GM21528 (cell line): Measurements from ENCODE around the gene CPO.

Experiments
- ATAC-seq: cut with Tn5 transposase; IDR thresholded peaks from one replicate; pipeline ENCODE4 v1.9.1; 2021; ENCODE audit warnings: mild to moderate bottlenecking, moderate library complexity; ENCODE audit not compliant: unreplicated experiment, low FRiP score

The CPO gene

GRCh38 chr2:206970589-206971360 lies 31.5 kb downstream of the CPO start:
- ATAC-seq, result no peak

GRCh38 chr2:206971805-206972204 lies 32.5 kb downstream of the CPO start:
- ATAC-seq, result no peak

- no peak for ATAC-seq
These were observed 35.2 kb downstream of the CPO start for GRCh38 chr2:206974551-206974950.

GRCh38 chr2:206978746-206979145 lies 39.4 kb downstream of the CPO start:
- ATAC-seq, result no peak

GRCh38 chr2:206979365-206979764 lies 40.0 kb downstream of the CPO start:
- ATAC-seq, result no peak

GRCh38 chr2:206979922-206980321 lies 40.6 kb downstream of the CPO start:
- ATAC-seq, result no peak

GRCh38 chr2:206980413-206980812 lies 41.1 kb downstream of the CPO start:
- no peak for ATAC-seq

GRCh38 chr2:206981086-206981674 lies 41.9 kb downstream of the CPO start:
- no peak for ATAC-seq

GRCh38 chr2:206981739-206982340 lies 42.5 kb downstream of the CPO start:
- ATAC-seq, result no peak

- no peak for ATAC-seq
These were observed 43.1 kb downstream of the CPO start for GRCh38 chr2:206982360-206982955.

GRCh38 chr2:206983161-206983859 lies 44.0 kb downstream of the CPO start:
- no peak for ATAC-seq

GRCh38 chr2:206984206-206984605 lies 44.9 kb downstream of the CPO start:
- no peak for ATAC-seq

GRCh38 chr2:206986943-206987342 lies 47.6 kb downstream of the CPO start:
- no peak for ATAC-seq

- no peak for ATAC-seq
These were observed 48.5 kb downstream of the CPO start for GRCh38 chr2:206987810-206988209.

- no peak for ATAC-seq
These were observed 49.6 kb downstream of the CPO start for GRCh38 chr2:206988884-206989283.

GRCh38 chr2:206989311-206989710 lies 50.0 kb downstream of the CPO start:
- peak; percentile 82 for ATAC-seq

- no peak for ATAC-seq
These were observed 51.0 kb downstream of the CPO start for GRCh38 chr2:206990360-206990759.

GRCh38 chr2:206991070-206991469 lies 51.8 kb downstream of the CPO start:
- no peak for ATAC-seq

GRCh38 chr2:206993396-206993911 lies 54.1 kb downstream of the CPO start:
- no peak for ATAC-seq

- ATAC-seq, result no peak
These were observed 54.6 kb downstream of the CPO start for GRCh38 chr2:206993964-206994363.
